GM20431 (cell line): ENCODE results near the gene NAB2.
"Not testable (repeated sequence)": the region's sequence is repeated elsewhere in the genome, so short reads cannot be mapped to it uniquely, and the experiment has no call there.

Source experiments
- in situ Hi-C: fragments of 300-500 bp; cut with MseI, MboI; formaldehyde crosslinking; loops from one replicate; pipeline ENCODE4 v1.15.0; 2020; ENCODE audit warnings: low sequenced_read_pairs; ENCODE audit not compliant: unreplicated experiment

Gene NAB2, protein sequence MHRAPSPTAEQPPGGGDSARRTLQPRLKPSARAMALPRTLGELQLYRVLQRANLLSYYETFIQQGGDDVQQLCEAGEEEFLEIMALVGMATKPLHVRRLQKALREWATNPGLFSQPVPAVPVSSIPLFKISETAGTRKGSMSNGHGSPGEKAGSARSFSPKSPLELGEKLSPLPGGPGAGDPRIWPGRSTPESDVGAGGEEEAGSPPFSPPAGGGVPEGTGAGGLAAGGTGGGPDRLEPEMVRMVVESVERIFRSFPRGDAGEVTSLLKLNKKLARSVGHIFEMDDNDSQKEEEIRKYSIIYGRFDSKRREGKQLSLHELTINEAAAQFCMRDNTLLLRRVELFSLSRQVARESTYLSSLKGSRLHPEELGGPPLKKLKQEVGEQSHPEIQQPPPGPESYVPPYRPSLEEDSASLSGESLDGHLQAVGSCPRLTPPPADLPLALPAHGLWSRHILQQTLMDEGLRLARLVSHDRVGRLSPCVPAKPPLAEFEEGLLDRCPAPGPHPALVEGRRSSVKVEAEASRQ

DNA sequence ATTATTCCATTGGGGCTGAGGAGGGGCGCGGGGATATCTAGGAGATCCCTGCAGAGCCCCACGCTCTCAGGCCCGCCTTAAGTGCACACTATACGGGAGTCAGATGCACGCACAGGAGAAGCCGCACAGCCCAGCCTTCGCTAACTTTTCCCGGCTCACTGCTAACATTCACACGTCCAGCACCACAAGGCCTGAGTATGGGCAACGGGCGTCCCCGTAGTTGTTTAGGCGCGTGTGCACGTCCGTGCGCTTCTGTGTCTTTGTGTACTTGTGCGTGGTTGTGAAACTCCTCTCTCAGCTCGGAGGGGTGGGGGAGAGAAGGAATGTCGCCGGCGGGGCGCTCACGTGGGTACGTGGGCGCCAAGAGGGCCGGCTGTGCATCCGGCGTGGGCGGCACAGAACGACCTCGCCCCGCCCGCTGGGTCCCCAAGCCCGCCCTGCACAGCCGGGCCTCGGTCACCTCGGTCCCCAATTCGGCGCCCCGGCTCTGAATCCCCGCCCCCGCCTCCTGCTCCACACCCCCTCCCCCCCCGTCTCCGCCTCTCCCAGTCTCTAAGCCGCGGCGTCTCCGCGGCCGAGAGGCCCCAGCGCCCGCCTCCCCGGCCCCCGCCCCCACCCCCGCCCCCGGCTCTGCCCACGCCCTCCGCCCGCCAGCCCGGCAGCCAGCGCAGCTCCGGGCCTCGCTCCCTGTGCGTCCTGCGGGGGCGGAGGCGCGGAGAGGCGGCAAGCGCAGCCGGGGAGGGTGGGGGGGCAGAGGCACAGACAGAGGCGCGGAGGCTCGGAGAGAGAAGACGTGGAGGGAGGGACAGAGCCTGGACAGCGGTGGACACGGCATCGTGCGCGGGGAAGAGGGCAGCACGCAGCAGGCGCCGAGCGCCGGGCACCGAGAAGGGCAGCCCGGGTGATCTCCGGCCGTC lies at the start of gene NAB2:
Gene NAB2, plus strand, starts transcription at position 761 of the 917 bp plus-strand sequence. CDS start 158 bp downstream, outside the sequence.
- in situ Hi-C loops: no loop called here

DNA sequence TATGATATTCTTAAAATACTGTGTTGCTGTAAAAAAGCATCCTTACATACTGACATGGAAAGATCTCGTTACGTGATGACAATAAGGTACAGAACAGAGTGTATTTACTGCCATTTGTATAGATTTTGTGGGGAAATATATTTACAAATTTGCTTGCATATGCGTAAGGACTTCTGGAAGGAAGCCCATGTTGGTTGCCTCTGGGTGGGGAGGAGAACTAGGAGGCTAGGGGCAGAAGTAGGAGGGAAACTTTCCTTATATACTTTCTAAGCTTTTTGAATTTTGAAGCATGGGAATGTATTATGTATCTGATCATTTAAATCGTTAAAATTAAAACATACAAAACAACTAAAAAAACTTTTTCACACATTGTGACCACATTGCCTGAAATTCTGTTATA lies 48.7 kb upstream of the NAB2 start:
- in situ Hi-C loops: no loop called here

DNA sequence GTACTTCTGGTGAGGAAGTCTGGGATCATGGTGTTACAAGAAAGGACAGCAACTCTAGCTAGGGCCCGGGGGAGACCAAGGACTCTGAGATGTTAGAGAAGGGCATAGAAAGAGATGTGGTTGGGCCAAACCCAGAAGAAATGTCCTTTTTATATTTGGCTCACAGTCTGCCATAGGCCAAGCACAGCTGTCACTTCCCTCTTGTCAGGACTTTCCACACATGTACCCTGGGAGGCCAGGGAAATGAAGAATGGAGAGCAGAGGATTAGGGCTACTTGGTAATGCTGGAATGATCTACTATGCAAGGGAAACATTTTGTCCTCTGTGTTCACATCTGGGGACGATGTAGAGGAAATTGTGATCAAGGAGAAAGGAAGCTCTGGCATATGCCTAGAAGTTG lies 48.2 kb upstream of the NAB2 start:
- in situ Hi-C loops: no loop called here

DNA sequence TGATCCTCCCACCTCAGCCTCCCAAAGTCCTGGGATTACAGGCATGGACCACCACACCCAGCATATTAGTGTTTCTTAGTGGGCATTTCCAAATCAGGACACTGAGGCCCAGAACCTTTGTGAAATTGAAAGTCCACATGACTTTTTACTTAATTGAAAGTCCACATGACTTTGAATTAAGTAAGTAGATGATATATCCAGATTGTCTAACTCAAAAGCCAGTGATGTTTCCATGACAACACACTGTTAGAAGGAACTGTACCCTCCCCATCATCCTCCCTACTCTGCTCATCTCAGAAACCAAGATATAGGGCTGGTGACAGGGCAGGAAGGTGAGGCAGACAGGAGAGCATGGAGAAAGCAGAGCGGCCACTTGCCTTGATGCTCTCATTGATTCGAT lies 46.2 kb upstream of the NAB2 start:
- in situ Hi-C loops: no loop called here

DNA sequence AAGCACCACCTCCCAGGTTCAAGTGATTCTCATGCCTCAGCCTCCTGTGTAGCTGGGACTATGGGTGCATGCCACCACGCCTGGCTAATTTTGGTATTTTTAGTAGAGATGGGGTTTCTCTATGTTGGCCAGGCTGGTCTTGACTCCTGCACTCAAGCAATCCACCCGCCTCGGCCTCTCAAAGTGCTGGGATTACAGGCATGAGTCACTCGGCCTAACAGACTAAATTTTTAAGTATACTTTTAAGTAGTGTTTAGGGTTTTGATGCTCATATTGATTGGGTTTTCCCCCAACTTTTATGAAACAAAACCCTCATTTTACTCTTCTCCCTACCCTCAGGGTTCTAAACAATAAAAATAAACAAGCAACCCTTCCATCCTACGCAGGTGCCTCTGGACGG lies 44.4 kb upstream of the NAB2 start:
- in situ Hi-C loops: no loop called here

DNA sequence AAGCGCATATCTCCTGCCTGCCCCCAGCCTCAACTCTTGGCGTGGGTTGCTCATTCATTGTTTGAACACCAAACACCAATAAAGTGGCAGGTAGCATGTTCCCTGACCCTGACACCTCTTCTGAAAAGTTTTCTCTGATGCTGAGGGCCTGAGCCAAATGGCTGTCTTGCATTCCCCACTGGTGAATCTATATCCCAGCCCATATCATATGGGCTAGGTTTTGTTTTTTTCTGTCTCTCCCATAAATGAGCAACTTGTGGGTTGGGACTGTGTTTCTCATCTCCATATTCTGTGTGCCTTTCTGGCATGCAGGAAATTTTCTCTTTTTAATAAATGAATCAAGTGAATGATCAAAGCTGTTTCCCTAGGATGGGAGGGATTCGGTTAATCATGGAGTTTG lies 44.0 kb upstream of the NAB2 start:
- in situ Hi-C loops: no loop called here

DNA sequence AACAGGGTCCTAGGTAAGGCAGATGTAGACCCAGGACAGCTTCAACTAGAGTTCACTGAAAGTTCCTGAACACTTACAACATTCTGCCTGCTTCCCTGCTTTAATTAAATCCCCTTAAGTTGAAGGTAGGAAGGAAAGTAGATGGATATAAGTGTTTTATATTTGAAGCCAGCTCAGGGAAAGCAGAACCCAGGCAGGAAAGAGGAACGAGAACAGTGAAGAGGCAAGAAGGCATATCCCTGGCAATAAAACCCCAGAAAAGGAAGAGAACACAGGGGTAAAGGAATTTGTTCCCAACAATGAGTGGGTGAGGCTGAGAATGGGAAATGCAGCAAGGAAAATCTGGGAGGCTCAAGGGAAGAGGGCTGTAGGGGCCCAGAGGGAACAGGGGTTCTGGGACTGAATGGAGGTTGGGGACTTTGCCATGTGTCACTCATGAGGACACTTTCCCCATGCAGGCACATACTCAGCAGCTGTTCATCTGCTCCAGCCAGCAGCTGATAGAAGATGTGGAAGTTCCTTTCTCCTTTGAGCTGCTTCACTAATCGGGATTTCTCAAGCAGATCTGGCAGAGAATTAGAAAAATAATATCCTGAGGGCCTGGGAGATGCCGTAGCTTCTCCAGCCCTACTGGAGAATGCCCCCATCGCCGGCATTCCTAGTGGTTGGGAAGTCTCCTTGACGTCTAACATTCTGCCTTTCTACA lies 42.7 kb upstream of the NAB2 start:
- in situ Hi-C loops: no loop called here

DNA sequence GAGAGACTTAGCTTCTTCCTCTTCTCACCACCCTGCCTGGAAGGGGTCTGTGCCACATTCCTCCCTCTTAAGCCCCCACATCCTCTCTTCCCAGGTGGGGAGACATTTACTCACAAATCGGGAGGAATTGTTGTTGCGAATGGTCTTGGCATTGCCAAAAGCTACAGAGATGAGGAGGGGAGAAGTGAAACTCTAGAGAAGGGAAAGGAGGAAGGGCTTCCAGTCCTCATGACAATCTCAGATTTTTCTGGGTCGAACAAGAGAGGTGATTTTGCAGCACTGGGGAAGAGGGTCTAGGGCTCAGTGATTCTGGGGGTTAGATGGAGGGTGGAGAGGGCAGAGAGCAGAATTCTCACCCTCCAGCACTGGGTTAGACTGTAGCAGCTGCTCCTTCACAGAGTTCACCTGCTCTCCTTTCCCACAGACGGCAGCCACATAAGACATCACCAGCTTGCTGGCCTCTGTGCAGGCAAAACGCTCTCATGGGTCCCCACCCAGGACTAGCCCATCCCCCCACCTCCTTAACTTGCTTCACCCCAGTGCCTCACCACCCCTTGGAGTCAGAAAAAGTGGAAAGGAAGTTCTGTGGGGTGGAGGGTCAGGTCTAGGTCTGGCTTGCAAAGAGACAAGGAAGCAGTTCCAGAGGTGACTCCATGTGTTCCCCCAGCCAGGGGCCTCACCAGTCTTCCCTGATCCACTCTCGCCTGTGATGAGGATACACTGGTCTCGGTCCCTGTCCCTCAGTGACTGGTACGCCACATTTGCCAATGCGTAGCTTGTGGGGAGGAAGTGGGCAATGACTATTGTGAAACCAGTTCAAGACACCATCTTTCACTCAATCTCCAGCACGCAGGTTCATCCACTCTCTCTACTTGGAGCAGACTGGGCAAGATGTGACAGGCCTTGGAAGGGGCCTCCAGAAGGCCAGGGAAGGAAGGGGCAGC lies 41.7 kb upstream of the NAB2 start:
- in situ Hi-C loops: no loop called here

DNA sequence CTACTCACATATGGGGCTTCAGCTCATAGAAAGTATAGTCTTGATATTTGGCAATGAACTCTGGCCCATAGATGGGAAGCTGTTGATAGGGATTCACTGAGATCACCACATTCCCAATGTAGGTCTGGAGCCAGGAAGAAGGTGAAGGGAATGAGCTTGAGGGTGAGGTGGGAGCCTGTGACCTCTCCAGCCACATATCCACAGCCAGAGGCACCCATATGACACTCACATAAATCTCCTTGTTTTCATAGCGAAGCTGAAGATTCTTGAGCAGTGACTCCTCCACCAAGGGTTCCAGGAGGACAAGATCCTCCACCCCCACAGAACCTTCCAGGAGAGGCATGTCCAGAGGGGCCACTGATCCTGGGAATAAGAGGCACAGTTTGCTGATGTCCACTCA lies 40.9 kb upstream of the NAB2 start:
- in situ Hi-C loops: no loop called here

DNA sequence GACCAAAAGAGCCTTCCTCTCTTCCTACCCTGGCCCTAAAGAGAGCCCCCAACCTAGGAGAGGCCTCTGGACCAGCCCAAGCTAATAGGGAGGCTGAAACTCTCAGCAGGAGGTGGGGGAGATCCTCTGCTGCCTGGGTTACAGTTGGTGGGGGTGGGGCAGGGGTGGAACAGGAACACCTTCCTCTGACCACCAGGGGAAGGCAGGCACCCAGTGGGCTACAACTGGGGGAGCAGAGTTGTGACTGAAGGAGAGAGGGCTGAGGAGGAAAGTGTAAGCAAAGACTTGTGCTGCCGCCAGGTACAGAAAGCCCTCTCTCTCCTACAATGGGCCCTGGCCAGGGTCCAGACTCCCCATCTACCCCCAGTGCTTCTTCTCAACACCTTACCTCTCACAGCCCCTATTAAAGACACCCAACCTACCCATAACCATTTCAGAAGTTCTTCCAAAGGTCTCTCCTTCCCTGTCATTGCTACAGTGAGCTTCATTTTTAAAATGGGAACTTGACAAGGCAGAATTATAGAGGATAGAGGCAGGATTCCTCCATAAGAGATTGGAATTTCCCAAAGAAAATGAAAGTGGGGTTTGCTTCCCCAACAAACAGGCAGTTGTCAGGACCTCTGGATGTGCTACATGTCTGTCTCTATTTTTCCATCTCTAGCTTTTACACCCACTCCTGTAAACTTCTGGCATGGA lies 40.3 kb upstream of the NAB2 start:
- in situ Hi-C loops: no loop called here

DNA sequence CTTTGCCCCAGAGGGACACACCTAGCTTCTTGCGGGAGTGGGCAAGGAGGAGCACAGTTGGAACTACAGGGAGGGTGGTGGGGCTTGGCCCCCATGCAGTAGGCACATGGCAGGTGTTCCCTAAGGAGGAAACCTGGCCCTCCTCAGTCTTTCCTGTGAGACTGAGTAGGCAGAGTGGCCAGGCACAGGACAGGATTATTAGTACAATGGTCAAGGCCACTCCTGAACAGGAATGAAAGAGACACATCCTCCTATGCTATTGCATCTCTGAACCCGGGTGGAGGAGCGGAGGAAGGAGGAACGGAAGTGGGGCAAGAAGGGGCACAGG lies 39.8 kb upstream of the NAB2 start:
- in situ Hi-C loops: no loop called here

DNA sequence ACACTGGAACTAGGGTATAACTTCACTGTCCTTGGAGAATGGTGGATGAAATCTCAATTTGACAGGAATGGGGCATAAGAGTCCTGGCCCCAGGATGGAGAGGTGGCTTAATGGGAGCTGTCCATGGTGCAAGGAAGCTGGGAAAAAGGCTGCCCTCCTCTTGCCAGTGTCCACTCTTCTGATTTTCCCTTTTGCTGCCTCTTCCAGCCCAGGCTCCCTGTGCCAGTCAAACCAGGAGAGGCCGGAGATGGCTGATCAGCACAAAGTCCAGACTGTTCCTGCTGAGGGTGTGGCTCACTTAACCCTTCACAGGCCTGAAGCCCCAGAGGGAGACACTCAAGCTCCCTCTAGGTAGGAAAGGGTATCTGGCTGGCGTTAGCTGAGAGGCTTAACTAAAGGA lies 39.0 kb upstream of the NAB2 start, which contains the start of gene MYO1A:
Gene MYO1A, minus strand, starts transcription at position 240 of the 400 bp plus-strand sequence. CDS start 1,806 bp downstream, outside the sequence.
- in situ Hi-C loops: no loop called here

DNA sequence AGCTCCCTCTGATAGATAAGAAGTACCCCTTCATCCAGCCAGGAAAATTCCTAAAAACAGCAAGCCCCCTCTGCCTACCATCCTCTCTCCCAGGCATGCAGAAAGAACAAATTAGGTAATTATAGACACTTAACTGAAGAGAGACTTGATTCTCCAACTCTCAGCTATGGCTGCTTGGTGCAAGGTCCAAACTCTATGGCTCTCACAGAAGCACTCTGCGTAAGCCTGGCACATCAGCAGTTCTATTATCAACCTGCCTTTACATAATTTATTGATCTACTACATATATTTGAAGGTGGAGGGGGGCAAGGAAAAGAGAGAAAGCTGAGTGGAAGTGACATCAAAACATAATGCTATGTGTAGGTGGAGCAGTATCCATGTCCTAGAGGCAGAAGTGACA lies 37.9 kb upstream of the NAB2 start:
- in situ Hi-C loops: no loop called here

DNA sequence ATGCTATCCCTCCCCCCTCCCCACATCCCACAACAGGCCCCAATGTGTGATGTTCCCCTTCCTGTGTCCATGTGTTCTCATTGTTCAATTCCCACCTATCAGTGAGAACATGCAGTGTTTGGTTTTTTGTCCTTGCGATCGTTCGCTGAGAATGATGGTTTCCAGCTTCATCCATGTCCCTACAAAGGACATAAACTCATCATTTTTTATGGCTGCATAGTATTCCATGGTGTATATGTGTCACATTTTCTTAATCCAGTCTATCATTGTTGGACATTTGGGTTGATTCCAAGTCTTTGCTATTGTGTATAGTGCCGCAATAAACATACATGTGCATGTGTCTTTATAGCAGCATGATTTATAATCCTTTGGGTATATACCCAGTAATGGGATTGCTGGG lies 35.8 kb upstream of the NAB2 start:
- in situ Hi-C loops: not testable (repeated sequence)

DNA sequence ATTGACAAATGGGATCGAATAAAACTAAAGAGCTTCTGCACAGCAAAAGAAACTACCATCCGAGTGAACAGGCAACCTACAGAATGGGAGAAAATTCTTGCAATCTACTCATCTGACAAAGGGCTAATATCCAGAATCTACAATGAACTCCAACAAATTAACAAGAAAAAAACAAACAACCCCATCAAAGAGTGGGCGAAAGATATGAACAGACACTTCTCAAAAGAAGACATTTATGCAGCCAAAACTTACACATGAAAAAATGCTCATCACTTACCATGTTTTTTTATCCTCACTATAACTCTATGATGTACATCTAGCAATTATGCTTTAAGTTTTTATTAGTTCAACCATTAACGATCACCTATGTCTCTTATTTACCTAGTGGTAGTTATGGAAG lies 35.0 kb upstream of the NAB2 start:
- in situ Hi-C loops: not testable (repeated sequence)

DNA sequence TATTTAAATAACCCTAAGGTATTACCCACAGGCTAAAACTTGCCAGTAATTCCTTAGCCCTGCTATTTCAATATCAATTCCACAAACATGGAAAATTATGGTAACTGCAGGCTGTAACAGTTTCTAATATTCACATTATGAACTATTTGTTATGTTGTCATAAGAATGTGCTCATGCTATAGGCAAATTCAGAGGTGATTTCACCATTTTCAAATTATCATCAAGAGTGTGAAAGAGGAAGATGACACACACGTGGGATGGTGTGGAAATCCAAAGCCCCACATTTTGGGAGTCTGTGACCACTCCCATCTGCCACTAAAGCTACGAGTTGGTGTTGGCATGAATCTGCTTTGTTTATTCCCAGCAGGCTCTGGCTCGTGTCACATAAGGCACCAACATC lies 33.1 kb upstream of the NAB2 start:
- in situ Hi-C loops: no loop called here

DNA sequence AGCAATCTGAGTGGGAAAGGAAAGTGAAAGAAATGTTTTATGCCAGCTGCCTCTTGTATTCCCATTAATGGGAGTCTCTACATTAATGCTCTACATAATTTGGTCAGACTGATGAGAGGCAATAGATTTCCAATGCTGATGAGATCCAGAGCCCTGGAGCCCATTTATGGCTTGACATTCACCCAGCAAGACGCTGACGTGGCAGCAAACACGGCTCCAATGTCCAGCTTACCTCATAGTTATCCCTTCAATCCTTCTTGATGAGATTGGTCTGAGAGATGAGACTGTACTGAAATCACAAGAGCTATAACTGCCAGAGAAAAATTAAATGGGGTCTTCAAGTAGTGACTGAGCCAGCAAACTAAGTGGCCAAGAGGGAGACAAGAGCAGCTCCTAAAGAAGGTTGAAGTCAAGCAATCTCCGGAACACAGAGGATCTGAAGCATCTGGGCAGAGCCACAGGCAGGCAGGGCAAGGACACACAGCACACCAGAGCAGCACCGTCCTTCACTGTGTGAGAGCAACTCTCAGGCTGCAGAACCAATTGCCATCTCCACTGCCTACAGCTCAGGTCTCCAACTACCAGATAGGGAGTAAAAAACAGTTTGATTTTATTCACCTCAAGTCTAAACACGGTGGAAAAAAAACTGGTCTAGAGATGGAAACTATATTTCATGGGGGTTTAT lies 31.7 kb upstream of the NAB2 start:
- in situ Hi-C loops: no loop called here

DNA sequence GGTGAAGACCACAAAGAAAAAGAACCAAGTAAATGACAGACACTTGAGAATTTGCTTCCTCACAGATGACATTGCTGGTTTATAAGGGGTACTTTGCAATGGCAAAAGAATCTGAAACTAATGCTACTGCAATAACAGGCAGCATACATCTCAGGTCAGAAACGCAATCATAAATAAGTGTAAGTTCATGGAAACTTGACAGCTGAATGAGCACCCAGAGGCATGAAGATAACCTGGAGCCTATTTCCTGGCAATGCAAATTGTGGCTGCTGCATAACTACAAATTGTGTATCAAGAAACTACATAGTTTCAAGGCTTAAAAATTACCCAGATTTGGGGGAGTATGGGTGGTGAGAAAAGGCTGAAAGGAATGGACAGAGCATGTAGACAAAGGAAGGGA lies 30.5 kb upstream of the NAB2 start:
- in situ Hi-C loops: no loop called here
